Activated CD8-positive, alpha-beta T cell treated with anti-CD3 and anti-CD28 coated beads, Interleukin-2, amount 10 ng/mL, durations not matched to agents 7 days and 5 days (primary cell): ENCODE data around the gene RAB40C. TPM values are rescaled to one million over a fixed set of nuclear protein-coding genes. Genes with fewer than 3 reads are reported as not detected.
"Not testable (repeated sequence)": the region's sequence is repeated elsewhere in the genome, so short reads cannot be mapped to it uniquely, and the experiment has no call there.

Experiments used
- ATAC-seq: fragments of 150-1000 bp; cut with Tn5 transposase; one replicate; pipeline ENCODE4 v1.10.0; 2021; ENCODE audit warnings: moderate library complexity
- CTCF ChIA-PET: fragments of 350-600 bp; sonication (Branson Sonifier 250); formaldehyde crosslinking; loops from one replicate; lab custom pipeline; 2021; ENCODE audit warnings: antibody characterized with exemption; lab: Charles Lee
- POLR2A ChIA-PET: fragments of 350-600 bp; sonication (Branson Sonifier 250); formaldehyde crosslinking; loops from one replicate; lab custom pipeline; 2021; ENCODE audit warnings: antibody characterized with exemption; lab: Charles Lee
- DNase-seq: peaks from one replicate; pipeline ENCODE4 v3.0.0-alpha.2; 2020
- H3K27ac Mint-ChIP-seq: one replicate; pipeline ENCODE4 v1.8.0; 2021; ENCODE audit warnings: mild to moderate bottlenecking, mixed read lengths
- H3K27me3 Mint-ChIP-seq: one replicate; pipeline ENCODE4 v1.8.0; 2021; ENCODE audit warnings: low read depth, mixed read lengths
- H3K36me3 Mint-ChIP-seq: one replicate; pipeline ENCODE4 v1.8.0; 2021; ENCODE audit warnings: low read depth, mixed read lengths
- H3K4me1 Mint-ChIP-seq: one replicate; pipeline ENCODE4 v1.8.0; 2021; ENCODE audit warnings: low read depth, mixed read lengths
- H3K4me3 Mint-ChIP-seq: one replicate; pipeline ENCODE4 v1.8.0; 2021; ENCODE audit warnings: mild to moderate bottlenecking, mixed read lengths
- H3K9me3 Mint-ChIP-seq: one replicate; pipeline ENCODE4 v1.8.0; 2022; ENCODE audit warnings: mixed read lengths; ENCODE audit not compliant: insufficient read depth
- total RNA-seq, 2 experiments: library from RNA; stranded (reverse); gene quantifications; one replicate each; pipeline ENCODE4 v1.2.3, GENCODE V29; 2021

RAB40C gene
- total RNA-seq, 2 experiments from 2014 or later: 13.1 to 15.0 TPM

DNA sequence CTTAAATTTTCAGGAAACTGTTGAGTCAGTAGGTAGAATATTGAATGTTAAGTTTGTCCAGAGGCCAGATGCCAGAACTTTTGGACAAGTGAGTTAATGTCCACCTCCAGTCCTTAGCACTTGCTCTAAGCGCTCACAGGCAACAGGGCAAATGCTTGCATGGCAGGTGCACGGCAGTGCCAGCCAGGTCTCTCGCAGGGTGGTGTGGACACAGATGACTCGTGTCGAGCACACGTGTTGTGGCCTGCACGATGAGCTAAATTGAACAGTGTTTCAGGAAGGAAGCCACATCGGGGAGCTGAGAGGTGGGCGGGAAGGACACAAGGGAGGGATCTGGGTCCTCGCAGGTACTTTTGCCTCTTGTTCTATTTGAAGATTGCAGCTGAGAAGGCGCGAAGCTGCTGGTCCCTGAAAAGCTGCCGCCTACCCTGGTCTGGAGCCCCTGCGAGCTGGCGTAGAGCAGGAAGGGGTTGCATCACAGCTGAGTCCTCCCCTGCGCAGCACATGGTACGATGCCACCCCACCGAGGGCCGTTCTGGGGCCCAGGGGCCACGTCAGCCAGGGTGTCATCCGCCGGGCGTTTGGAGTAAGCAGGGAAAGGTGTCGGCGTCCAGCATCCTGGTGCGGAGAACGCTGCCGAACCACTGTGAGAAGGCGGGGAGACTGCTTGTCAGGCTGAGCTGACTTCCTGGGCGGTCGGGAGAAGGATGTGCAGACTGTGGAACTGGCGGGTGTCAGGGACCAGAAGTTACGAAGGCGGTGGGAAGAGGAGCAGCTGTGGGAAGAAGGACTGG, 6.3 kb downstream of the RAB40C start:
- peaks cover 21% of the 10 kb centered on the region for H3K4me1 Mint-ChIP-seq
- no peaks in the 10 kb centered on the region for H3K9me3 Mint-ChIP-seq
- ATAC-seq (no peak), DNase-seq (no peak)
- ChIA-PET POLR2A (no interaction called here), CTCF (no interaction called here)
- no peak overlapping the region for H3K27ac Mint-ChIP-seq
- no peak overlapping the region for H3K4me3 Mint-ChIP-seq
- H3K27me3 Mint-ChIP-seq: no peaks in the 10 kb centered on the region
- peaks cover 9% of the 10 kb centered on the region for H3K36me3 Mint-ChIP-seq

DNA sequence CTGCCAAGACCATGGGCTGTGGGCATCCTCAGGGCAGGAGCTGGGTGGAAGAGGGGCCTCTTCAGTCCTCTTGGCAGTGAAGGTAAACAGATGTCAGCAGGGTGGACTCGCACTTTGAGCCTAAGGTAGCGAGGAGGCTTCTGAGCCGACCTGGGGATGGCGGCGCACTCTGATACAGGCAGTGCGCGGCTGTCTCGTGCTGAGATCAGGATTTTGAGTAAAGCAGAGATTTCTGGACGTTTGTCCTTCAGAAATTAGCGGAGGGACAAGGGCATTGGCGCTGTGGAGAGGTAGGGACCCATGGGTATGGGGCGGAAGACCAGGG, 6.8 kb downstream of the RAB40C start:
- ChIA-PET POLR2A (no interaction called here), CTCF (no interaction called here)
- DNase-seq (no peak), ATAC-seq (no peak)
- H3K4me1 Mint-ChIP-seq: peaks cover 18% of the 10 kb centered on the region
- peaks cover 9% of the 10 kb centered on the region for H3K36me3 Mint-ChIP-seq
- H3K9me3 Mint-ChIP-seq: no peaks in the 10 kb centered on the region
- no peaks in the 10 kb centered on the region for H3K27me3 Mint-ChIP-seq
- H3K4me3 Mint-ChIP-seq: no peak overlapping the region
- no peak overlapping the region for H3K27ac Mint-ChIP-seq

DNA sequence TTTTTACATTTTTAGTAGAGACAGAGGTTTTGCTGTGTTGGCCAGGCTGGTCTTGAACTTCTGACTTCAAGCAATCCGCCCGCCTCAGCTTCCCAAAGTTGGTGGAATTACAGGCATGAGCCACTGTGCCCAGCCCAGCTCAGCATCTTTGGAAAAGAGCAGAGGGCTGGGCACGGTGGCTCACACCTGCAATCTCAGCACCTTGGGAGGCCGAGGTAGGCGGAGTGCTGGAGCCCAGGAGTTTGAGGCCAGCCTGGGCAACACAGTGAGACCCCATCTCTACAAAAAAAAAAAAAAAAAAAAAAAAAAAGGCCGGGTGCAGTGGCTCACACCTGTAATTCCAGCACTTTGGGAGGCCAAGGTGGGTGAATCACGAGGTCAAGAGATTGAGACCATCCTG, 7.8 kb downstream of the RAB40C start:
- CTCF ChIA-PET: interaction anchor here (1.8 kb wide), 1 partner anchor 19 kb away, joined by 6 read pairs; no protein-coding TSS in a partner anchor
- H3K4me1 Mint-ChIP-seq: peaks cover 10% of the 10 kb centered on the region
- H3K27ac Mint-ChIP-seq, ATAC-seq, POLR2A ChIA-PET, H3K36me3 Mint-ChIP-seq, DNase-seq, H3K4me3 Mint-ChIP-seq, H3K27me3 Mint-ChIP-seq, H3K9me3 Mint-ChIP-seq: not testable (repeated sequence)

DNA sequence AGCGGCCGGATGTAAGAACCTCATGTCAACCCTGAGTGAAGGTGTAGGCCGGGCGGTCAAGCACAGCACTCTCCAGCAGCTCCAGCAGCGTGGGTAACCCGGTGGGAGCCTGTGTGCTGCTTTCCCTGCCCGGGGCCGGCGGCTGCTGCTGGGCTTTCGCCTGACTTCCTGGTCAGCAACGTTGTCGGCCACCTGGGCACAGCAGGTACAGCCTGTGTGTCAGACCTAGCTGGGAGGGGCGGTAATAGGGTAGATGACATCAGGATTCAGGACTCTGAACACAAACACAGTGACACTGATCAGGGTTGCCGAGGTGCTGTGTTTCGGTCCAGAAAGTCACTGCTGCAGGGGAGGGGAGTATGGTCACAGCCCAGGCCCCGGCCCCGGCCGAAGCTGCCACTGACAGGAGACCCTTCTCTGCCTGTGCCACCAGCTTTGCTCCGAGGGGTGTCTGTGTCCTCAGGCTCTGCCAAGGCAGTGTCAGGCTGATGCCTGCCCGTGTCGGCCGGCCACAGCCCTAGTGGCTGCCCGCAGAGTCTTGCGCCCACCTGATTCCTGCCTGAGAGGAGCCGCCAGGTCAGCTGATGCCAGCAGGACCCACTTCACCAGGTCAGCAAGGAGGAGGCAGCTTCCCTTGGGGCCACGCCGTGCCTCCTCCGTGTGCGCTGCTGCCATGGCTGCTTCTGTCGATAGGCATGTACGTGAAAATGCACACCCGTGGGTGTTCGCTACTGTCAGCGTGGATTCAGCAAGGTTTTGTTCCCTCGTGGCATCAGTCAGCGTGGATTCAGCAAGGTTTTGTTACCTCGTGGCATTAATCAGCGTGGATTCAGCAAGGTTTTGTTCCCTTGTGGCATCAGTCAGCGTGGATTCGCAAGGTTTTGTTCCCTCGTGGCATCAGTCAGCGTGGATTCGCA, 9.2 kb downstream of the RAB40C start:
- Mint-ChIP-seq H3K9me3 (no peaks in the 10 kb centered on the region), H3K27ac (no peak overlapping the region), H3K36me3 (peaks cover 9% of the 10 kb centered on the region), H3K4me3 (no peak overlapping the region), H3K4me1 (peaks cover 2% of the 10 kb centered on the region), H3K27me3 (no peaks in the 10 kb centered on the region)
- DNase-seq (no peak), ATAC-seq (no peak)
- POLR2A ChIA-PET: no interaction called here
- CTCF ChIA-PET: interaction anchor here (1.8 kb wide), 1 partner anchor 20 kb away, joined by 6 read pairs; no protein-coding TSS in a partner anchor

DNA sequence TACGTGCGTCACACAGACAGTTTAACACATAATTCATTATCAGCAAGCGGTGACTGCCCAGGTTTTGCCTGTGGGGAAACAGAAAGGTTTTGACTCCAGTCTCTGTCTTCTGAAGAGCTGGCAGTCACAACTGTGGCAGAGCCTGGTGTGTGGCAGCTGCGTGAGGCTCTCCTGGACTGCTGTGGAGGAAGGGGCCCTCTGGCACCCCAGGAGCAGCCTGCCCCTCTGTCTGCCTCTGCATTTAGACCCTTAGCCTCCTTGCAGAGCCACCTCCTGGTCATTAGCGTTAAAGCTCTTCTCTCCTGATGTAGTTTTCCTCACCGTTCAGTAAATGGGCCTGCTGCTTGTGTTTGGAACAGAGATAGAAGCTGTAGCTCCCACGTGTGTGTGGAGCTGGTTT, 10.9 kb downstream of the RAB40C start:
- H3K4me1 Mint-ChIP-seq: peaks cover 2% of the 10 kb centered on the region
- ChIA-PET POLR2A (interaction anchor here (0.6 kb wide), 1 partner anchor 47 kb away, joined by 3 read pairs; no protein-coding TSS in a partner anchor), CTCF (interaction anchor here (0.9 to 2.0 kb wide), 4 partner anchors 9 to 218 kb away, joined by 3 to 5 read pairs (median 3); partner anchors contain the start of gene METTL26)
- H3K27ac Mint-ChIP-seq: no peak overlapping the region
- no peaks in the 10 kb centered on the region for H3K9me3 Mint-ChIP-seq
- no peaks in the 10 kb centered on the region for H3K27me3 Mint-ChIP-seq
- ATAC-seq: no peak
- peaks cover 11% of the 10 kb centered on the region for H3K36me3 Mint-ChIP-seq
- DNase-seq: no peak
- no peak overlapping the region for H3K4me3 Mint-ChIP-seq

DNA sequence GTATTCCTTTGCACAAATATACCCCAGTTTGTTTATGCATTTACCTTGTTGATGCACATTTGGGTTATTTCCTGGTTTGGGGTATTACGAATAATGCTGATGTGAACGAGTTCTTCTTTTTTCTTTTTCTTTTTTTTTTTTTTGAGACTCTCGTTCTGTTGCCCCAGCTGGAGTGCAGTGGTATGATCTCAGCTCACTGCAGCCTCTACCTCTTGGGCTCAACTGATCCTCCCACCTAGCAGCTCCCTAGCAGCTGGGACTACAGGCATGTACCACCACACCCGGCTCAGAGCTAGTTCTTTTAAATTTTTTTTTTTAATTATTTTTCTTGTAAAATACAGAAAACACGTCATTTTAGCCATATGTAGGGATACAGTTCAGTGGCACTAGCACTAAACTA, 14.1 kb downstream of the RAB40C start:
- ATAC-seq: no peak
- POLR2A ChIA-PET: no interaction called here
- Mint-ChIP-seq H3K27me3 (no peaks in the 10 kb centered on the region), H3K36me3 (peaks cover 4% of the 10 kb centered on the region), H3K9me3 (no peaks in the 10 kb centered on the region), H3K4me1 (peaks cover 2% of the 10 kb centered on the region), H3K27ac (no peak overlapping the region), H3K4me3 (no peak overlapping the region)
- no peak for DNase-seq
- CTCF ChIA-PET: no interaction called here

DNA sequence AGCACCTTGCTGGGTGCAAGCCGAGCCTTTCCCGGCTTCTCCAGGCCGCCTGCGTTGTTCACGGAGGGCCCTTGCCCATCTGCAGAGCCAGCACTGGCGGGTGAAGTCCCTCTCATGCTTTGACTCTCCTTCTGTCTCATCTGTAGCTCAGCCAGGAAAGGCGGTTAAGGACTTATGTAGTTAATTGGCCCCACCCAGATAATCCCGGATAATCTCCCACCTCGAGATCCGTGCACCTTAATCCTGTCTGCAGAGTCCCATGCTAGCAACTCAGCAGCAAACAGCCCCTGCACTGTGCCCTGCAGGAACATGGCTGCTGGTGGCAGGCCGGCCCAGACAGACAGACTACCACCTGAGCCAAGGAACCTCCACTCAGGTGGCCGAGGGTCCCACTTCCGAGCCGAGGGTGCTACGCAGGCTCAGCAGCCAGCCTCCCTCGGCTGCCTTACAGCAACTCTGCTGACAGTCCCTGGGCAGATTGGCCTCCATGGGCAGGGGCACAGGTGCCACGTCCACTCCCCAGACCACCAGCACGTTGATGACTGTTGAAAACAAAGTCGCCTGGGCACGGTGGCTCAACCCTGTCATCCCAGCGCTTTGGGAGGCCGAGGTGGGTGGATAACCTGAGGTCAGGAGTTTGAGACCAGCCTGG, 16.9 kb downstream of the RAB40C start:
- H3K27me3 Mint-ChIP-seq: no peaks in the 10 kb centered on the region
- DNase-seq: no peak
- H3K27ac Mint-ChIP-seq: no peak overlapping the region
- H3K9me3 Mint-ChIP-seq: no peaks in the 10 kb centered on the region
- H3K36me3 Mint-ChIP-seq: peaks cover 2% of the 10 kb centered on the region
- H3K4me3 Mint-ChIP-seq: no peak overlapping the region
- ChIA-PET POLR2A (no interaction called here), CTCF (no interaction called here)
- no peak for ATAC-seq
- H3K4me1 Mint-ChIP-seq: peaks cover 7% of the 10 kb centered on the region

DNA sequence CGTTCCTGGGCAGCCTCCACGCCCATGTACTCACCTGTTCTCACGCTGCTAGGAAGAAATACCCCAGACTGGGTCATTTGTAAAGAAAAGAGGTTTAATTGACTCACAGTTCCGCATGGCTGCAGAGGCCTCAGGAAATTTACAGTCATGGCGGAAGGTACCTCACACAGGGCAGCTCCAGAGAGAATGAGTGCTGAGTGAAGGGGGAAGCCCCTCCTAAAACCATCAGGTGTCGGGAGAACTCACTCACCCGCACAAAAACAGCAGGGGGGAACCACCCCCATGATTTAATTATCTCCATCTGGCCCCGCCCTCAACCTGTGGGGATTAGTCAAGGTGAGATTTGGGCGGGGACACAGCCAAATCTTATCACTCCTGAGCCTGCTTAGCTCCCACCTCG, 18.2 kb downstream of the RAB40C start:
- no peaks in the 10 kb centered on the region for H3K9me3 Mint-ChIP-seq
- ATAC-seq: no peak
- ChIA-PET CTCF (interaction anchor here (0.9 kb wide), 1 partner anchor 29 kb away, joined by 3 read pairs; no protein-coding TSS in a partner anchor), POLR2A (no interaction called here)
- no peak overlapping the region for H3K27ac Mint-ChIP-seq
- H3K27me3 Mint-ChIP-seq: no peaks in the 10 kb centered on the region
- H3K4me1 Mint-ChIP-seq: peaks cover 4% of the 10 kb centered on the region
- DNase-seq: no peak
- H3K36me3 Mint-ChIP-seq: peaks cover 2% of the 10 kb centered on the region
- H3K4me3 Mint-ChIP-seq: no peak overlapping the region

DNA sequence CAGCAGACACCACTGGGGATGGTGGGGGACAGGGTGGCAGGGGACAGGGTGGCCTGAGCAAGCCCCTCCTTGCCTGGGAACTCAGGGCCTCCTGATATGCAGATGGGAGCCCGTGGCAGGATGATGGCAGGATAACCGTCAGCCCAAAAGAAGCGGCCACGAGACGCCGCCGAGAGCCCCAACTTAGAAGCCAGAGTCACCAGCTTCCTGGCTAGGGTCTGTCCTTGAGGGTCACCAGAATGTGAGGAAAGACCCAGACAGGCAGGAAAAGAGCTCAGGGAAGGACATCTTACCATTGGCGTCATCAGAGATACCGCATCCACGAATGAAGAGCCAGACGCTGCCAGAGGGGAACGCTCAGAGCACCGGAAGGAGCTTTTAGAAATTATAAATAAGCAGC, 19.4 kb downstream of the RAB40C start:
- Mint-ChIP-seq H3K36me3 (peaks cover 2% of the 10 kb centered on the region), H3K4me1 (peaks cover 4% of the 10 kb centered on the region), H3K27me3 (no peaks in the 10 kb centered on the region), H3K27ac (no peak overlapping the region), H3K4me3 (no peak overlapping the region), H3K9me3 (no peaks in the 10 kb centered on the region)
- POLR2A ChIA-PET: interaction anchor here (1.1 kb wide), 1 partner anchor 19 kb away, joined by 3 read pairs; no protein-coding TSS in a partner anchor
- ATAC-seq: no peak
- CTCF ChIA-PET: interaction anchor here (1.4 kb wide), 1 partner anchor 8 kb away, joined by 5 read pairs; no protein-coding TSS in a partner anchor
- no peak for DNase-seq

DNA sequence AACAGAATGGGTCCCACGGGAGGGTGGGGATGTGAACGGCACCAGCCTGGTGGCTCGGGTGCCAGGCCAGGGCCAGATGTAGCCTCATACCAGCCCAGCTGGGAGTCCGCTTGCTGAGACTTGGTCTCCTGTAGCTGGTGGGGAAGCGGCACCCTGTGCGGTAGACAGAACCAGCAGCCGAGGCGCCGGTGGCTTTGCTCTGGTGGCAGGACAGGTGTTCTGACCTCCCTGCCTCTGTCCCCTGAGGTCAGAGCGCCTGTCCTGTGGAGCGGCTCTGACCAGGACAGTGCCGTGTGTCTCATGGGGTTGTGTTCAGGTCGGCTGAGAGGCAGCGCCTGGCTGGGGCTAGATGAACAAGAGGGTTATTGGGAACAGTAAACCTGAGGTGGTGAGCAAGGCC, 20.1 kb downstream of the RAB40C start:
- Mint-ChIP-seq H3K27me3 (no peaks in the 10 kb centered on the region), H3K27ac (no peak overlapping the region), H3K4me3 (no peak overlapping the region), H3K4me1 (peaks cover 4% of the 10 kb centered on the region), H3K9me3 (no peaks in the 10 kb centered on the region), H3K36me3 (peaks cover 2% of the 10 kb centered on the region)
- ATAC-seq (no peak), DNase-seq (no peak)
- ChIA-PET POLR2A (interaction anchor here (1.1 kb wide), 1 partner anchor 19 kb away, joined by 3 read pairs; no protein-coding TSS in a partner anchor), CTCF (interaction anchor here (1.4 kb wide), 1 partner anchor 9 kb away, joined by 5 read pairs; no protein-coding TSS in a partner anchor)
